GM19099 (cell line): ENCODE results near the gene PLD1.

ENCODE experiments used
- POLR2A ChIP-seq: IDR thresholded peaks from 3 replicates; pipeline ENCODE4 v1.6.1; 2011; ENCODE audit warnings: low read depth; ENCODE audit not compliant: insufficient read length; ENCODE audit errors: extremely low read depth

Gene PLD1

GRCh38 chr3:171842864-171843518, 32.7 kb upstream of the PLD1 start, which contains the start of gene TMEM212:
Gene TMEM212 (plus strand): TSS chr3:171843349. CDS start chr3:171843384, 35 bp downstream.
- no peak for TF ChIP-seq POLR2A

DNA sequence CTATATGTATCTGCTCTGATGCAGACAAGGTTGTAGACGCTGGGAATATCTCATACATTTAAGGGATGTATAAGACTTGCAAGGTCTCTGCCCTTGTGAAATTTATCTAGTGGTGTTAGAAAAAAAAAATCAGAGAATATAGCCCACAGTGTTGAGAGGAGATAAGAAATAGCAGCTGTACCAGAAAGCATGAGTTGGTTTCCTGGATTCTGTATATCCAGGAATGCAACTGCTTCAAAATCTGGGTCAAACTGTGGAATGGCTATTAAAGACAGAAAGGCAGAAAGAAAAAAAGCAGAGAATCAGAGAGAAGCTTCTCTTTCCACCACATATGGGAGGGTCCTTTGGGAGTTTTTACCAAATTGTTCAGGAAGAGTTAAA, 31.3 kb upstream of the PLD1 start:
- TF ChIP-seq POLR2A, result no peak

DNA sequence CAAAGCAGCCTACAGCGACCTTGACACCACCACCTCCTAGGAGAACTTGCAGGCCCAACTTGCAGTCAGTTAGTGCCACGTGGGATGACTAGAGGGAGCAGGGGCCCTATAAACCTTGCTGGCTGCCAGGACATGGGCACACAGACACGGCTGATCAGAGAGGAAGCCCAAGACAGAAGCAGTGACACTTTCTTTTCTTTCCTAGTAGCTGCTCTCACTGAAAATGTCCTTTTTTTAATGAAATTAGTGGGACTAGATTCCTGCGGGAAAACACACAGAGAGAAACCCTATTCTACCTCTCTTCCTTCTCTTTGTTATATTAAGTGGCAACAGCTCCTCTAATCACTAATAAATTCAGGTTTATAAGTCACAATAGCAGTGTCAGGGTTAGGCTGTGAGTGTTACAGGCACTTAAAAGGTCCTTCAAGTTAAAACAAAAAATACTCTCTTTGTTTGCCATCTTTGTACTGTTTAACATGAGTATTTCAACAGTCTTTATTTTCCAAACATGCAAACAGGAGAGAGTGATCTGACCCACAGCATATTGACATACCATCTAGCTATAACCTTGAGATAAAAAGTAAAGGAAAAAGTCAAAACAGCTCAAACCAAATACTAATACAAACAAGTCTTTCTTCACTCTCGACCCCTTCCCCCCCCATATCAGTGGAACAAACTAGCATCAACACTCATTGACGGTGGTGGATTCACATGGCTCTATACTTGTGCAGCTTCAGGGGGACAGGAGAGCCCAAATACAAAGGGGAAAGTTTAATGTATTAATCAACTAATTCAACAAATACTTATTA, 30.7 kb upstream of the PLD1 start:
- no peak for TF ChIP-seq POLR2A

- no peak for TF ChIP-seq POLR2A
Measured at GRCh38 chr3:171840445-171840810, 30.1 kb upstream of the PLD1 start.

DNA sequence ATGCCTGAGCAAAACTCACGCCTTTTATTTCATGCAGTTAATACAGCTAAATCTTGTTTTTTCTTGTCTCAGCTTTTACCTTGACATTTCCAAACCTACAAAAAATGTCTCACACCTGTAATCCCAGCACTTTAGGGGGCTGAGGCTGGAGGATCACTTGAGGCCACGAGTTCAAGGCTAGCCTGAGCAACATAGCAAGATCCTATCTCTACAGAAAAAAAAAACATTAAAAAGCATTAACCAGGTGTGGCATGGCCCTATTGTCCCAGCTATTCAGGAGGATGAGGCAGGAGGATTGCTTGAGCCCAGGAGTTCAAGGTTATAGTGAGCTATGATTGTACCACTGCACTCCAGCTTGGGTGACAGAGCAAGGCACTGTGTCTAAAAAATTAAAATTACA, 29.0 kb upstream of the PLD1 start:
- TF ChIP-seq POLR2A, result no peak

GRCh38 chr3:171838218-171838720, 28.0 kb upstream of the PLD1 start:
- TF ChIP-seq POLR2A, result no peak

DNA sequence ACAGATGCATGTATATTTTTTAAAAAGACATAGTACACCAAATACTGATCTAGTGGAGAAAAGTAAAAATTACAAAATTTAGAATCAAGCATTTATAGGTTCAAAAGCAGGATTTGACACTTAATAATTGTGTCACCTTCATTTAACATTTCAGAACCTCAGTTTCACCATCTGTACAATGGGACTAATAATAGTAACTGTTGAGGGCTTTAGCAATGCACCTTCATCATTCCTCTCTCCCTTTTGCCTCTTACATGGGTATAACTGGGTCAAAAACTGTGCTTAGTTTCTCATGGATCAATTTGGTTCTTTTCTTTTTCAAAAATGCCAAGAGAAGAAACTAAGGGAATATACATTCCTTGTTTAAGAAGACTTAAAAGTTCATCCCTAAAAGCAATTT, 27.4 kb upstream of the PLD1 start:
- TF ChIP-seq POLR2A, result no peak

GRCh38 chr3:171836855-171837254, 26.6 kb upstream of the PLD1 start:
- no peak for TF ChIP-seq POLR2A

DNA sequence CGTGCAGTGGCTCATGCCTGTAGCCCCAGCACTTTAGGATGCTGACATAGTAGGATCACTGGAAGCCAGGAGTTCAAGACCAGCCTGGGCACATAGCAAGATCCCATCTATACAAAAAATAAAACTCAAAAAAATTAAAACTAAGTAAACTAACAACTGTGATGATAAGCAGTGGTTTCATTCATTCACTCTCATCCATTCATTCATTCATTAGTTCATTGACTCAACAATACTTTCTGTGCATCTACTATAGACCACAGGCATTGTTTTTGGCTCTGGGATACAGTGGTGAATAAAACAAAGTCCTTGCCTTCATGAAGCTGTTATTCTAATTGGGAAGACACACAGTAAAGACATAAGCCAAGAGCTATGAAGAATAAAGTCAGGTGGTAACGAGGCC, 25.3 kb upstream of the PLD1 start:
- no peak for TF ChIP-seq POLR2A

- TF ChIP-seq POLR2A, result no peak
Measured at GRCh38 chr3:171835116-171835515, 24.8 kb upstream of the PLD1 start.

DNA sequence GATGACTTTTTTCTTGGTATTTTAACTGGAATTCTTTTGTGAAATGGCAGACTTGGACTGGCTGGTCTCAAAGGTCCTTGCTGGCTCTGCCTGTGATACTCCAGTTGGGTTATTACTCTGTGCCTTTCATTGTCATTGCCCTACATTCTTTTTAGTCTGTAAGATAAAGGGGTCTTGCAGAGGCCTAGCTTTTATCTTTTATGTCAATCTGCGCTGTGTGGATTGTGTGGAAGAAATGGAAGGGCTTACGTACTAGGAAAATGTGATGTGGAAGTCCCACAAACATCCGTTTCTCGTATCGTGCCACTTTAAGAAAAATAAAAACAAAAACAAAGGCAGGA, 24.1 kb upstream of the PLD1 start:
- no peak for TF ChIP-seq POLR2A

DNA sequence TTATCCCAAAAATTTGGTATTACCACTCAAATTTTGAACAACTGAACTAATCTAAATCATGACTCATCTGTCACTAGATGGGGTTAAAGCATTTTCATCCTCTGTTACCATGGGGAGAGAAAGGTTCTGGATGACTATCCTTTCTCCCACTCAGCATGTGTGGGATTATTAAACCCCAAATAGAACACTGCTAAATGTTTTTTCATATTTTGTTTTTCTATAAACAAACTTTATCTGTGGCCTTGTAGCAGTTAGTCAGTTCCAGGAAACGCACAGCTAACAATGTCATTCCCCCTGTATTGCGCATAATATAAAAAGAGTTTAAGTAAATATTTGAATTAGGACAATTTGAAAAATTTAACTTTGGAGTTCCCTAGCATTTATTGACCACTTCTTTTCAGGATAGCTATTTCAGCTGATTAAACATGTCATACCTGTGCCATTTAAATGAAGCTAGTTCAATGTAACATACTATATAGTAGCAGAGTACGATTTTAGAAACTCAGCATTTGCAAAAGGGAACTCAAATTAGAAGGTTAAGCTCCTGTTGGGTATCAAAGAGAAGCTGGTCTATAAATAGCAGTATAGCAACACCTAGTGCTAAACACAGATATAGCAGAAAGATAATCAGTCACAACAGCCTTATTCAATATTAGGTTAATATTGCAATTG, 23.6 kb upstream of the PLD1 start:
- TF ChIP-seq POLR2A, result no peak

DNA sequence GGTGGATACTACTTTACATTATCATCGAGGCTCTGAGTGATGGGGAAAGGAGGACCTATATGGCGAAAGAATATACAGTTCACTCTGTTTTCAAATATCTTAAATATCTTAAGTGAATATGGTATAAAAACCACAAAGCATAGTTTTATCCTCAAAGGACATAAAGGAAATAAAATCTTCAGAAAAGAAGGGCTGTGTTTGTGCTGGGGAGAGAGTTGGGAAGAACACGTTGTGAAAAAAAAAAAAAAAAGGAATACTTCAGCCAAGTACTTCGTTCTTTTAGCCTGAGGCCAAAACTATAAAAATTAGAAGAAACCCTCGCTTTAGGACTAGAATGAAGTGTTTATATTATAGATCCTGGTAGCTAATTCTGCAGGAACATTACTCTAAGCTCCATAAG, 22.7 kb upstream of the PLD1 start:
- TF ChIP-seq POLR2A, result no peak

DNA sequence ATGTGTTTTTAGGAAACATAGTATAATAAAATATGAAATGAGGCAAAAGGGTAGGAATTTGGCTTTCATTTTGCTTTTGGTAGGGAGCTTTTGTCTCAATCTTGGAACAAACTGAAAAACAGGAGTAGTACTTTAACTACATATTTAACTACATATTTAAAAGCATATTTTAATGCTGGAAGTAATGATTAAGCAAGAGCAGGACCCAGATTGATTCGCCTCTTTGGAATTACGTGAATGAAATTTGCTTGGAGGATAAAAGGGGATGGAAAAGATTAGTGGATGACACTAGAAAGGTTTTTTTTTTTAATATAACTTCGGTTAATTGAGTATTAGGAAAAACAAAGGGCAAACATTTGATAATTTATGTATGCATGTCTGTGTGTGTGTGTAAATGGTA, 21.7 kb upstream of the PLD1 start:
- no peak for TF ChIP-seq POLR2A

DNA sequence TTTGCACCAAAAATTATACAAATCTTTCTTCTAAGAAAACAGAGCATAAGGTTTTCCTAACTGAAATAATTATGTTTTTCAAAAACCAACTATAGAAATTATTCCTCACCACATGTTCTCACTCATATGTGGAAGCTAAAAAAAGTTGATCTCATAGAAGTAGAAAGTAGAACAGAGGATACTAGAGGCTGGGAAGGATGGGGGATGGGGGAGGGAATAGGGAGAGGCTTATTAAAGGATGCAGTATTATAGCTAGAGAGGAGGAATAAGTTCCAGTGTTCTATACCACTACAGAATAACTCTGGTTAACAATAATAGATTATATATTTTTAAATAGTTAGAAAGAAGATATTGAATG, 20.2 kb upstream of the PLD1 start:
- TF ChIP-seq POLR2A, result no peak
